HG03060 (cell line): ENCODE data around the gene ANO4.
"Not testable (repeated sequence)": the region's sequence is repeated elsewhere in the genome, so short reads cannot be mapped to it uniquely, and the experiment has no call there.

Experiments
- ATAC-seq: cut with Tn5 transposase; IDR thresholded peaks from one replicate; pipeline ENCODE4 v1.9.1; 2021; ENCODE audit warnings: low read depth, moderate number of reproducible peaks; ENCODE audit not compliant: unreplicated experiment

ANO4 gene

DNA sequence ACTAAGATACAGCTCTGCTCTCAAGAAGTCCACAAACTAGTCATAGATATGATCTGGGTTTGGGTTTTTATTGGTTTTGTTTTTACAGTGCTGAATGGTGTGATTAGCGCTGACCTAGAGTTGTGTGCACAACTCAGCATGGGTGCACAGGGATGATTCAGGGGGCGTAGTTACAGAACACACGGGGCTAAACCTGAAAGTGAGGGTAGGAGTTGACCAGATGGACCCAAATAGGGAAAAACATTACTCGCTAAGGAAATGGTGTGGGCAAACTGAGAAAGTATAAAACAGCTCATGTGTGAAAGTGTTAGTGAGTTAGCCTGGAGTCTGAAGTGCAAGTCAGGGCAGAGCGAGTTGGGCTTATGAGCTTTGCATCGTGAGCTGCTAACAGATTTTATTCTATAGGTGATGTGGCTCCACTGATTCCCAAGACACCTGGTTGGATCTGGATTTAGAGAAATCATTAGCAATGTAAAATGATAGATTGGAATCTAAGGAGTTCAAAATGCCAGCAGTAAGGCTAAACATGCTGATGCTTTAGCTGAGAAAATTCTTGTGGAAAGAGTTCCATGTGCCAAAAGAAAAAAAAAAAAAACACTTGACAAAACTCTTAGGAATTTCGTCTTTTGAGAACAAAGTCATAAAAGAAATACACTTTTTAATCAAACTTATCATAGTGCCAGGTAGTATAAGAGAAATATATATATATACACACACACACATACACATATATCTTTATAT lies 280.5 kb downstream of the ANO4 start:
- ATAC-seq: no peak

DNA sequence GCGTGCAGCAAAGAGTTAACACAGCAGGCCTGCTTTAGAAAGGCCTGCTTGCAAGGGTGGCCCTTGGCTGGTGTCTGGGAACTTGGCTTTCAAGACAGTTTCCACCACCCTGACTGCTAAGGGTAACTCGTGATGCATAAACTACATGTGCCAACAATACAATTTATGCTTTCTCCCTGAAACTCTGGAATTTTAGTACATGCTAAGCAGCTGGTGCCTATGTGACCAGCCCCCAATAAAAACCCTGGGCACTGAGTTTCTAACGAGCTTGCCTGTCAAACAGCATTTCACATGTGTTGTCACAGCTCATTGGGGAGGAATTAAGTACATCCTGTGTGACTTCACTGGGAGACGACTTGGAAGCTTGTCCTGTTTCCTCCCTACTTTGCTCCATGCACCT lies 282.3 kb downstream of the ANO4 start:
- no peak for ATAC-seq

GRCh38 chr12:101077791-101078528 lies 283.4 kb downstream of the ANO4 start:
- ATAC-seq: no peak

- ATAC-seq: no peak
Observed at GRCh38 chr12:101078536-101079285, 284.1 kb downstream of the ANO4 start.

DNA sequence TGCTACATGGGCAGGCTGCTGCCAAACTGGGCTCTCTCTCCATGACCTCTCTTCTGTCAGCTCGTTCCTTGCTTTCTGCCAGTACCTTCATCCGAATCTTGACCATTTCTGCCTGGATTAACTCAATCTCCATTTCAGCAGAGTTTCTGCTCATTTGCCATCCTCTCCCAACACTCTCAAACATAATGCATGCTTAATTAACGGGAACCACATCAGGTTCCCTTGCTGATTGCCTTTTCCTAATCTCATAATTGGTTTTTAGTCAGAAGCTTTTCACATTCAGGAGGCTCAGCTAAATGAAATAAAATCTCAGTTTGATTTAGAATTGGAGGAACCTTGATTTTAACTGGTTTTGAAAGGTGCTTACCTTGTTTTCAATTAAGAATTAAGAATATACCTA lies 288.1 kb downstream of the ANO4 start:
- no peak for ATAC-seq

DNA sequence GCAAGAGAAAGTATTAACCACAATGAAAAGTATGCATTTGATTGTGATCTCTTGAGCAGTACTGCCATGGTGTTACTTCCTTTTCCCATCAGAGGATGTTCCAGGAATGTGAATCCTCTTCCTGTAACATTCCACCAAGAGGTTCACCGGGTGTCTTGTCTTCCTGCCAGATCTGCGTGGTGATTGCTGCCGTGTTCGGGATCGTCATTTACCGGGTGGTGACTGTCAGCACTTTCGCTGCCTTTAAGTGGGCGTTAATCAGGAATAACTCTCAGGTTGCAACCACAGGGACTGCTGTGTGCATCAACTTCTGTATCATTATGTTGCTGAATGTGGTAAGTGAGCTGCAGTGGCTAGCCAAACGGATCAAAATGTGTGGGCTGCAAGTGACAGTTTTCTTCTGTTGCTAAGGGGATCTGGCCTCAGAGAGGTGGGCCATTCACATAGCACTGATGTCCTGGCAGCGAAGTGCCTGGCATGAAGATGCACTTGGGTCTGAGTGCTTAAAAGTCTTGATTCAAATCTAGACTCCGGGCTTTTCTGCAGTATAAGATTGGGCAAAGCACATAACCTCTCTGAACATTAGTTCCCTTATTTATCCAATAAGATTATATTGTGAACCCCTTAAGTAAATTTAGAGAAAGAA lies 292.0 kb downstream of the ANO4 start:
- no peak for ATAC-seq

GRCh38 chr12:101087920-101088319 lies 293.3 kb downstream of the ANO4 start:
- ATAC-seq: no peak

DNA sequence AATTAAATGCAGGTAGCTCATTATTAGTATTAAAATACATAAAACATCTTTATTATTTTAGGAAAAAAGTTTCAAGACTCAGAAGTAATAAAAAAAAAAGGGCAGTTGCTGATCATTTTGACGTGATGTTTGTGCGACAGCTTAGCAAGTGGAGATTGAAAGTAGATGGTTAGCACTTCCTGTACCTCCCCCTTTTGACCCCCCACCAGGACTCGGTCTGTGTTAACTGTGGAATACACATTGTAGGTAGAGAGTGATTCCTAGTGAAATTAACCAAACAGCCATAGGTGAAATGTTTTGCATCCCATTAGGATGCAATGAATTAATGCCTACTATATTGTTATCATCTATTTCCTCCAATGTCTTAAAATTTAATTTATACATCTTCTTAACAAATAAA lies 294.7 kb downstream of the ANO4 start:
- ATAC-seq: no peak

DNA sequence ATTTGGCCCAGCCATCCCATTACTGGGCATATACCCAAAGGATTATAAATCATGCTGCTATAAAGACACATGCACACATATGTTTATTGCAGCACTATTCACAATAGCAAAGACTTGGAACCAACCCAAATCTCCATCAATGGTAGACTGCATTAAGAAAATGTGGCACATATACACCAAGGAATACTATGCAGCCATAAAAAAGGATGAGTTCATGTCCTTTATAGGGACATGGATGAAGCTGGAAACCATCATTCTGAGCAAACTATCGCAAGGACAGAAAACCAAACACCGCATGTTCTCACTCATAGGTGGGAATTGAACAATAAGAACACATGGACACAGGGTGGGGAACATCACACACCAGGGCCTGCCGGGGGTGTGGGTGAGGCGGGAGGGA lies 295.6 kb downstream of the ANO4 start:
- not testable (repeated sequence) for ATAC-seq

DNA sequence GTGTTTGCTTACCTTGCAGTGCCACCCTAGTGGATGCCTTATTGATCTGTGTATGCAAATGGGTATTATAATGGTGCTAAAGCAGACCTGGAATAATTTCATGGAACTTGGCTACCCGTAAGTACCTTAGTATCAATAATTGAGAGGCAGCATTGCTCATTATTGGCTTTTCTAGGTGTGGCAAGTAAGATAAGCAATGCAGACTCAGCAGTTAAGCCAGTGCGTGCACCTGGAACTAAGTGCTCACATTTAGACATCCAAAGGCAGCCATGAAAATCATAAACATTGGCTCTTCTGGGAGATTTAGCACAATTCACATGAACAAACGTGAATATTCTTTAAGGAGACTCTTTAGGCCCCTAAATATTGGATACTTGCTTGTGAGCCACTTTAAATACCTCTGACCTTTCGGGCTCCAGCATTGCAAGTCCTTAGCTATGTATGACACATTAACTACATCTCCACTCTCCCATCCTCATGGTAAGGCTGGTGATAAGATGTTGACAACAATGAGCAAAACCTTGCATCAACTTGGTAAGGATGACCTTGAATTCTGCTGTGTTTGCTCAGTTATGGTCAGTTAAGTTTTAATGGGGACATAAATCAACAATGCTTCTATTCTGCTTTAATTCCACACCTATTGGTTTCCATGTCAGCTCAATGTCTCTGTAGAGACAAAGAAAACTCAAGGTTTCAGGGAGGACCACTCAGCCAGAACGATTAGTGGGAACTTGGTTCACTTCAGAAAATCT lies 303.4 kb downstream of the ANO4 start:
- no peak for ATAC-seq

DNA sequence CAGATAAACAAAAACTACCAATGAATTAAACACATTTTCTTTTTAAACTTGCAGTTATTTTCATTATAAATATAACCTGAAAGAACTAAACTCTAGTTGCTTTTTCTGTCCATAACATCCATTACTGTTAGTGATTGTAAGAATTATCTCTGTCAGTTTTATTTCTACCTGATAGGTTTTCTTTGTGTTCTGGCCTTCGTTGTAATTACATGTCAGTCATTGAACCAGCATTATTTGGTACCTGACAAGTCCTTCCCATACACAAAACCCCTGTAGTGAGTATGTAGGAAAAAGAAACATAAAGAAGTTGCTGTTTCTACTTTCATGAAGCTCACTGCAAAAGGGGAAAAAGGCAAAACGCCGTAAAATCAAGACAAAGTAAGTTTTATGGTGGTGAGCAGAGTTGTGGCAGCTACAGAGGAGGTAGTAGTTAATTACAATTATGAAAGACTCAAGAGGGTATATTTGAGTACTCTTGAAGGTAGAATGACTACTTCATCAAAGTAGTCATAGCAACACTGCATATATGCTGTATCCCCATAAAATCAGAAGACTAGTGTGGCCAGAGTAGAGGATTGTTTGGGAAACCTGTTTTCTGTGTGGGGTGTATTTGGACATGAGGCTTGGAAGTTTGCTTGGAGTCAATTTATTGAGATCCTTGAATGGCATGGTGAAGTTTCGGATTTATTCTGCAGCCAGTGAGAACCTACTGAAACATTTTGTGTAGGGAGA lies 312.6 kb downstream of the ANO4 start:
- no peak for ATAC-seq

DNA sequence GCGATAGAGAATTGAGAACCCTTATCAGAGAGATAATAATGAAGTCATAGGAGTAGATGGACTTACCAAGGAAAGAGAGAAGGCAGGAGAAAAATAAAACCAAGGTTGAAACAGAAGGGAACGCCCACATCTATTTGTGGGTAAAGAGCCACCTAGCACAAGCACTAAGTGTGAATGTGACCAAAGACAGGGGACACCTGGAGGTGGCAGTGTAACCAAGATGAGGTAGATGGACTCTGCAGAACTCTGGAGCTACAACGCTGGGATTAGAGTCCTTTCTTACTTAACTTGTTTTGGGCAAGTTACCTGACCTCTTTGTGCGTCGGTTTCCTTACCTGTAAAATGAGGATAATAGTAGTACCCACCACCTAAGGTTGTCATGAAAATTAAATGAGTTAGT lies 313.6 kb downstream of the ANO4 start:
- no peak for ATAC-seq

DNA sequence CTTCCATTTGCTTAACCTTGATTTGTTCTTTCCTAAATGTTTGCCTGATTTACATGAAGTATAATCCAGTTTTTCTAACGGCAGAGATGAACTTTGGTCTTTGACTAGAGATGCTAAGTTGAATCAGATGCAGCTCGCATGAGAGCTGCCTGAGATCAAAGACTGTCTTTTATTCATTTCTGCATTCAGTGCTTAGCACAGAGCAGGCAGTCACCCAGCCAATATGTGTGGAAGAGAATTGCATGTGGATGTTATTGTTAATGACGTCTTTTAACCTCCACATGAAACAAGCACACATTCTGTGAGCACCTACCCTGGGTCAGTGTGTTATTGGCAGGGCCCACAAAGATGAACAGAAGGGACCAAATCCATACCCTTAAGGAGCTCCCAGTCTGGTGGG lies 316.3 kb downstream of the ANO4 start:
- ATAC-seq: no peak

- ATAC-seq: no peak
Observed at GRCh38 chr12:101111441-101111840, 316.9 kb downstream of the ANO4 start.

DNA sequence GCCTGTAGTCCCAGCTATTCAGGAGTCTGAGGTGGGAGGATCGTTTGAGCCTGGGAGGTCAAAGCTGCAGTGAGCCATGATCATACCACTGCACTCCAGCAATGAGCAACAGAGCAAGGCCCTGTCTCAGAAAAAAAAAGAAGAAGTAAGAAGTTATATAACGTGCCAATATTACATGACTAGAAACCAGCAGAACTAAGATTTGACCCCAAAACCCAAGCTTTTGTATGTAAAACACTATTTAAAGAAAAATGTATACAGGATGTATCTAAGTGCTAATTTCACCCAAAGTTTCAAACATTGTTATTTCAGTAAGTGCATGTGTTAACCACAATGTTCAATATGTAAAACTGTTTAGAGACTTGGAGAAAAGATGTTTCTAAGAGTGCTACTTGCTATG lies 320.8 kb downstream of the ANO4 start:
- no peak for ATAC-seq

GRCh38 chr12:101116911-101117310 lies 322.3 kb downstream of the ANO4 start:
- ATAC-seq: no peak

DNA sequence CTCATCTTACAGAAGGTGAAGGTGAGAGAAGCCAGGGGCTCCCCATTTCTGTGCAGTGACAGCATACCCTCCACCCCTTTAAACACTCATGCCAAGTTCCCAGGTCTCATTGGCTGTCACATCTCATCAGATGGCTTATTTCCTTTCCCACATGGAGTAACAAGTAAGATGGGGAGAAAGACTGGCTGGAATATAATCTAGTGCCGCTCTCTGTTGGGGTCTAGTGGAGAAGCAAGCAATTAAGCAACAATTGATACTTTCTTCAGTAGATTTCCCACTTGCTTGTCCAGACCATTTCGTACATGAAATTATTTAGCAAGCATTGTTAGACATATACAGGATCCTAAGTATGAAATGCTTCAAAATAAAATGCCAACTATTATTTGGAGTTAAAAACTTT lies 323.3 kb downstream of the ANO4 start:
- ATAC-seq: no peak

- no peak for ATAC-seq
Observed at GRCh38 chr12:101127521-101128219, 333.1 kb downstream of the ANO4 start.
